Raji (cell line): ENCODE measurements around the gene DBP.

Experiments
- POLR2A ChIP-seq: IDR thresholded peaks from 2 replicates; pipeline ENCODE4 v1.6.1; 2011; ENCODE audit warnings: low read depth, low read length, control low read depth; ENCODE audit not compliant: insufficient read depth

DBP gene

DNA sequence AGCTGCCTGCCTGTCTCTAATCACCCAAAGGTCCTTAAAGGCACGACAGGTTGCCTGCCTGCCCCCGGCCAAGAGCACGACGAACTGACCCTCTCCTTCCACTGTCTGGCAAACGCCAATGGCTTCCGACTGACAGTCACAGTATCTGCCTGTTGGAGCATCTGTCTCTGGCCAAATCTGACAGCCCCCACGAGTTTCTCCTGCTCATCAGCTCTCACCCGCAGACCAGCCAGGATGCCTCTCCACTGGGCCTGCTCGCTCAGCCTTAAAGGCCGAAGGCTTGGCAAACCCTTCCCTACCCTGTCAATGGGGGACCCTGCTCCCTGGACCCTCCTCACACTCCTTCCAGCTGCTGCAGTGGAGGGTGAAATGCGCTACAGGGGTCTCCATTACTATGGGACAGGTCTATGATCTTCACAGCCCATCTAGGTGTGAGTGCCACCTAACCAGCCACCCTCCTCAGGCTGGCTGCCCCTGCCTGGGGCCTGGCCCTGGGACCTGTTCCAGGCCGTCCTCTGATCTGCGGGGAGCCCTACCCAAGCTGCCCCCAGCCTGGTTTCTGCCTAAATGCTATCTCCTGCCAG is 23.2 kb downstream of the DBP start:
- peak; percentile 40; the same call in 1 of the 2 replicates for TF ChIP-seq POLR2A

DNA sequence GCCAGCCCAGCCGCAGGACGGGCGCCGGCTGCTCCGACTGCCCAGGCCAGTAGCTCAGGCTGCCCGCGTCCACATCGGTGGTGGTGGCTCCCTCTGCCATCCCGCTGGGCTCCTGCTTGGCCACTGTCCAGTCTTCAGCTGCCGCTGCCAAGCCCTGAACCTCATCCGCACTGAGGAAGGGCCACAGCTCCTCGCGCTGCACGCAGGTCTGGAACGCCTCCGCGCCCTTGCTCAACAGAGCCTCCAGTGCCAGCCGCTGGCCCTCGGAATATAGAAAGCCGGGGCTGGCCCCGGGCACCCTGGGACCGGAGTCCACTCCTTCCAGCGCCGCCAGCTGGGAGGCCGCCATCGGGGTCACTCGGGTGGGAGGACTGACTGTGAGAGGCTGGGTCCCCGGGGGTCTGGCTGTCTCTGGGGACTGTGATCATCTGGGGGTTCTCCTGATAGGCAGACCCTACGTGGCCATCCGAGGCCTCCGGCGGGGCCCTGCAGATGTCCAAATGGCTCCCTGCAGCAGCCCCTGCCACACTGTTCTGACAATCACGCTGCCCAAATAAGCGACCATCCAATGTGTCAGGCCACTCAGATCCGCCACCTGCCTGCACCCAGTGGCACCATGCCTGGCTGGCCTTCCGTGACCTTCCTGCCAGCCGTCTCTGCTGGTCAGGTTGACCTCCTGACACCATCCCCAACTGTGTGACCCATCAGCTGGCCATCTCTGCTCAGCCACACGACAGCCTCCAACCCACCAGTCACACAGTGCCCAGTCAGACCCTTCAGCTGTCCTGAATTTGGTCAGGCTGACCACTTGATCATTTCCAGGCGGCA is 23.9 kb downstream of the DBP start:
- no peak for TF ChIP-seq POLR2A

DNA sequence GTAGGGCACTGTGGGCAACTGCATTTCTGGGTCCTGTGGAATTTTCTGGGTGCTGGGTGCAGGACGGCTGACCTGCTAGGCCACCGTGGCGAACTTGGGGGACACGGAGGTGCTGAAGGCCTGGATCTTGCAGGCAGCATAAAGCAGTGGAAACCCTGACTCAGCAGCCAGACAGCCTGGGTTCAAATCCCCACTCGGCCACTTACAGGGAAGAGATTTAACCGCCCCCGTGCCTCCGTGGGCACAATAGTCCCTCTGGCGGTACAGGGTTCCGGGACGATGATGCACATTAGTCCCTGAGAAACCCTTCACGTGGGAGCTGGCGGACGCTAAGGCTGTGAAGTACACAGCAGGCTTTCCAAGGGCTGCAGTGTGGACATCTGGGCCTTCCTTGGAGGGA is 25.3 kb downstream of the DBP start:
- TF ChIP-seq POLR2A: no peak

DNA sequence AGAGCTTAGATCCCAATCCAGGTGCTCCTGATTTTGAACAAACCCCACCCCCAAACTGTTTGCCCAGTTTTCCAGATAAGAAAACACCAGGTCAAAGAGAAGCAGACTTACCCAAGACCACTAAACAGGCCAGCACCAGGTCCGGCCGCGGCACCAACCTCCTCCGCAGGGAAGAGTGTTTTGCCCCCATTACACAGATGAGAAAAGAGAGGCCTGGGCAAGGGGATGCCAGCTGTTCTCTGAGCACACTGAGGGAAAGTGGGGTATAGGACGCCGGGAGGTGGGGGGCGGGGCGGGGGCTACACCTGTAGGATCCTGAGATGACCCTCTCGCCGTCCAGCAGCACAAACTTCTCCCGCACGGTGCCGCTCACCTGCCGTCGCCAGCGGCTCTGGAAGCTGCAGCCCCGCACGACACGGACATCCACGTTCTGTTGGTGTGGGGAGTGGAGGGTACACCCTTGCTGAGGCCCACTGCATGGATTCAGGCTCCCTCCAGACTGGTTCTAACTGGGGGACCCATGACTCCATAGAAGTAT is 27.5 kb downstream of the DBP start:
- no peak for TF ChIP-seq POLR2A

DNA sequence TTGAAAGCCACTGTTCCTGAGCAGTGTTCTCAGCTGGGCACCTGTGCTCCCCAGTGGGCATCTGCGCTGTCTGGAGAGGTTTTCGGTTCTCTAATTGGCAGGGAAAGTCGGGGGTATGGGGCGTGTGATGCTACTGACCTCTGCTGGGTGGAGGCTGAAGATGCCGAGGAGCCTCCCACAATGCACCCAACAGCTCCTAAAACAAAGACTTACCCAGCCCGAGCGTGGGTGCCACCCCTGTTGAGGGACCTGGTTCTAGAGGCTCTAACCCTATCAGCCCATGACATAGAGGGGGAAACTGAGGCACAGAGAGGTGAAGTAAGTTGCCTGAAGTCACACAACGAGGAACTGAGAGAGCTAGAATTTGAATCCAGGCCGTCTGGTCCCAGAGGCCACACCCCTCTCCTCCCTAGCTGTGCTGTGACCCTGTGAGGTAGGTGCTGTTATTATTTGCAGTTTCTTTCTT is 28.3 kb downstream of the DBP start:
- 0 out of 2 replicates have a peak, but pooled peaks have one; percentile 28 for TF ChIP-seq POLR2A

DNA sequence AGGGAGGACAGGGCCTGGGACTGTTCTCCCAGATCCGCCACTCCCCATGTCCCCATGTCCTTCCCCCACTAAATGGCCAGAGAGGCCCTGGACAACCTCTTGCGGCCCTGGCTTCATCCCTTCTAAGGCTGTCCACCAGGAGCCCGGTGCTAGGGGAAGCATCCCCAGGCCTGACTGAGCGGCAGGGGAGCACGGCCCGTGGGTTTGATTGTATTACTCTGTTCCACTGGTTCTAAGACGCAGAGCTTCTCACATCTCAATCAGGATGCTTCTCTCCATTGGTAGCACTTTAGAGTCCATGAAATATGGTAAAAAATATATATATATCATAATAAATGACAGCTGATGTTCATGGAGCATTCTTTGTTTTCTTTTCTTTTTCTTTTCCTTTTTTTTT is 29.8 kb downstream of the DBP start:
- no peak for TF ChIP-seq POLR2A

DNA sequence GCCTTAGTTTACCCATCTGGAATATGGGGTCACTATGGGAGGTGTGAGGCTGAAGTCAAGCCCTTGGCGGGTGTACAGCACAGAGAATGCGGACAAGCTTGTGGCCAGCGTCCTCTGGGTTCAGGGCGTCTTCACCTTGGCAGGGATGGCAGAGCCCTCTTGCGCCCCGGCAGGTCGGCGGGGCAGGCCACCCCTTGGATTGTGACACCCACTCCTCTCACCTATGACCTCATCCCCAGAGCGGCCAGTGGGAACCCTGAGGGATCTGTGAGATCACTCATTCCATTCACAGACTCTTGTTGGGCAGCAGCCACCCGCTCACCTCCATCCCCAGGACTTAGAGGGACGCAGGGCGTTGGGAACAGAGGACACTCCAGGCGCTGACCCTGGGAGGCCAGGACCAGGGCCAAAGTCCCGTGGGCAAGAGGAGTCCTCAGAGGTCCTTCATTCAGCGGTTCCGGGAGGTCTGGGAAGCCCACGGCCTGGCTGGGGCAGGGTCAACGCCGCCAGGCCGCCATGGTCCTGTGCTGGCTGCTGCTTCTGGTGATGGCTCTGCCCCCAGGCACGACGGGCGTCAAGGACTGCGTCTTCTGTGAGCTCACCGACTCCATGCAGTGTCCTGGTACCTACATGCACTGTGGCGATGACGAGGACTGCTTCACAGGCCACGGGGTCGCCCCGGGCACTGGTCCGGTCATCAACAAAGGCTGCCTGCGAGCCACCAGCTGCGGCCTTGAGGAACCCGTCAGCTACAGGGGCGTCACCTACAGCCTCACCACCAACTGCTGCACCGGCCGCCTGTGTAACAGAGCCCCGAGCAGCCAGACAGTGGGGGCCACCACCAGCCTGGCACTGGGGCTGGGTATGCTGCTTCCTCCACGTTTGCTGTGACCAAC is 30.5 kb downstream of the DBP start, which contains the start of gene SPACA4:
SPACA4 (plus strand) TSS at position 280 of the 896 bp plus-strand sequence; CDS start at position 517, 237 bp downstream.
- TF ChIP-seq POLR2A: no peak

DNA sequence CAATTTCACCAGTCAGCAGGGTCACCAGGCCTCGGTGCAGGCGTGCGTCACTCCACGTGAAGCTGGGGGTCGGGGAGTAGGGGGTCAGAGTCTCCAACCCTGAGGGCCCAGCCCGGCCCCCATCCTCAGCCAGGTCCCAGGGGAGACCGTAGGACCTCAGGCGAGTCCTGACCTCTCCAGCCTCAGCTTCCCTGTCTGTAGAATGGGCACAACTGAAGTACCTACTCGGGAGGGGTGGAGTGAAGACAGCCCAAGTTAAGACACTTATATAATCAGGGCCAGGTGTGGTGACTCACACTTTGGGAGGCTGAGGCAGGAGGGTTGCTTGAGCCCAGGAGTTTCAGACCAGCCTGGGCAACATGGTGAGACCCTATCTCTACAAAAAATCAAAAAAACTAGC is 33.3 kb downstream of the DBP start:
- TF ChIP-seq POLR2A: no peak

DNA sequence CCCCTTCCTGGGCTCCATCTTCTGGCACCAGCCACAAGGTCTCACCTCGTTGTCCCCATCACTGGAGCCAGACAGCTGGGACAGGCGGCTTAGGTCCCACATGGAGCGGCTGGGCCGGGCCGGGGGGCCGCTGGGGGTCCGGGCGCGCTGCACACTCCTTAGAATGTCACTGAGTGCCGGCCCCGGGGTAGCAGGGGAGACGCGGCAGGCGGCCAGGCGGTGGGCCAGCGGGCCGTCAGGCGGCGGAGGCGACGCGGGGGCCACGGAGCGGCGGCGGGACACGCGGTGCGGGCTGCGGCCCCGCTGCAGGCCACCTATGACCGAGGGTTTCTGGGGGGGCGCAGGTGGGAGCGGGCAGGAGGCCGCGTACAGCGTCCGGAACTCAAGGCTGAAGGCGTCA is 33.7 kb downstream of the DBP start:
- no peak for TF ChIP-seq POLR2A

DNA sequence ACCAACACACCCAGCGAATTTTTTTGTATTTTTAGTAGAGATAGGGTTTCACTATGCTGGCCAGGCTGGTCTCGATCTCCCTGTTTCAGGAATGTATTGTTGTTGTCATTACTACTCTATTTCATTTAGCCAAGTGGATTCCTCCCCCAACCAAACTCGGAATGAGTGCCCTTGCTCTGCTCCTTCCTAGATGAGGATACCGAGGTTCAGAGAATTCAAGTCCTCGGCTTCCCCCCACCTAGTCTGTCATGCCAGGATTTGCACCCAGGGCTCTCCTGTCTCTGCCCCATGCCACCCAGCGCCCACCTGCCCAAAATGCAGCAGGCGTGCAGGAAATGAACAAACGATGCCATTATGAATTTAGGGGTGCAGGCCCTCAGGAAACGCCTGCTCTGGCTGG is 34.2 kb downstream of the DBP start:
- TF ChIP-seq POLR2A: no peak

DNA sequence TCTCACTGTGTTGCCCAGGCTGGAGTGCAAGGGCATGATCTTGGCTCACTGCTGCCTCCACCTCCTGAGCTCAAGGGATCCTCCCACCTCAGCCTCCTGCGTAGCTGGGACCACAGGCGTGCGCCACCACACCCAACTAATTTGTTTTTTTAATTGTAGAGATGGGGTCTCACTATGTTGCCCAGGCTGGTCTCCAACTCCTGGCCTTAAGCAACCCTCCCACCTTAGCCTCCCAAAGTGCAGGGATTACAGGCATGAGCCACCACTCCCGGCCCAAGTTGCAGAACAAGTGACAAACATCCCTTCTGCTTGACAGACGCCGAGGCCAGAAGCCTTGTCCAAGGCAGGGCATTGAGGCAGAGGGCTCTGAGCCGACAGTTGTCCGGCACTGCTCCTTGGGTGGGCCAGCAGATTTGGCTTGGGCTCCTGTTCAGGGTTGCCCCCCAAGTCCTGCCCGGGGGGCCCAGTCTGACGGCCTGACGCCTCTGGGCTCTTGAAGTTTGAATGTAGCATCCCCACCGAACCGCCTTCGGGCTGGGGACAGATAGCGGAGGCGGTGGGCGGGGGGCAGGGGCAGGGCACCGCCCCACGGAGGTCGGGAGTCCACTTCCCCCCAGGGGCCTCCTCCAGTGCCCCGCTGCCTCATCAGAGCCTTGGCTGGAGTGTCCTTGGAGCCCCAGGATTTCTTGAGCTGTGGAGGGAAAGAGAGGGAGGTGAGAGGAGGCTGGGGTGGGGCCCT is 36.3 kb downstream of the DBP start:
- TF ChIP-seq POLR2A: no peak

DNA sequence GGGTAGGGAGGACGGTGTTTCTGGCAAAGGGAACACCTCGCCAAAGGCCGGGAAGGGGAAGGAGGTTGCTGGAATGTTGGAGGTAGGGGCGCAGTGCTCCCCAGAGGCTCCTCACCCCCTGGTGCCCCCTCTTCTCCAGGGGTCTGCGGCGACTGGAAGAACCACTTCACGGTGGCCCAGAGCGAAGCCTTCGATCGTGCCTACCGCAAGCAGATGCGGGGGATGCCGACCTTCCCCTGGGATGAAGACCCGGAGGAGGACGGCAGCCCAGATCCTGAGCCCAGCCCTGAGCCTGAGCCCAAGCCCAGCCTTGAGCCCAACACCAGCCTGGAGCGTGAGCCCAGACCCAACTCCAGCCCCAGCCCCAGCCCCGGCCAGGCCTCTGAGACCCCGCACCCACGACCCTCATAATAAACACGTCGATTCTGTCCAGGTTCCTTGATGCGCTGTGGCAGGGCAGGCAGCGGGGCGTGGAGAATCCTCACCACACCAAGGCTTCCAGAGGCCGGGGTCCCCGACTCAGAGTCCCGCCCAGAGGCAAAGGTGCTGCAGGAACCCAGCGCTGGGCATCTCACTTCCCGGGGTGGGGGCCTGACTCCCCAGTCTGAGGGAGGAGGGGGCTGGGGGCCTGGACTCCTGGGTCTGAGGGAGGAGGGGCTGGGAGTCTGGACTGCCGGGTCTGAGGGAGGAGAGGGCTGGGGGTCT is 38.0 kb downstream of the DBP start:
- TF ChIP-seq POLR2A: no peak

DNA sequence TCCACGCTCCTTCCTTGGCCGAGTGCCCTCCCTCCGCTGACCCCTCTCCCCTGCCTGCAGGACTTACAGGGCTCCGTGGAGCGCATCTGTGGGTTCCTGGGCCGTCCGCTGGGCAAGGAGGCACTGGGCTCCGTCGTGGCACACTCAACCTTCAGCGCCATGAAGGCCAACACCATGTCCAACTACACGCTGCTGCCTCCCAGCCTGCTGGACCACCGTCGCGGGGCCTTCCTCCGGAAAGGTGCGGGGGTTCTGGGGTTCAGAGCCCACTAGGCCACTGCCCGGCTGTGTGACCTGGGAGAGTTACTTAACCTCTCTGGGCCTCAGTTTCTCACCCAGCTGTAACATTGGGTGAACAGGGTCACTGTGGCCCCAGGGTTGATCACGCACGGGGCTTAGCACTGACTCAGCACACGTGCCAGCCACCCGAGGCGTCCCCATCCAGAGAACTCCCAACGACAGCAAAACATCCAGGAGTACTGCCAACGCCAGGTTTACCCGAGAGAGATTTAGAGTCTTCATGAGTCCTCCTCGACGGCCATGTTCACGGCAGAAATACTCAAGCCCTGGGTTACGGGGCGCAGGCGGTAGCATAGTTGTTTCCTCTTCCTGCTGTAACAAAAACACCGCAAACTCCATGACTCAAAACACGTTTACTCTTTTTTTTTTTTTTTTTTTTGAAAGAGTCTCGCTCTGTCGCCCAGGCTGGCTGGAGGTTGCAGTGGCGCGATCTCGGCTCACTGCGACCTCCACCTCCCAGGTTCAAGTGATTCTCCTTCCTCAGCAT is 40.3 kb downstream of the DBP start:
- TF ChIP-seq POLR2A: no peak
